ENCODE data around the gene LENG1.

Gene LENG1

DNA sequence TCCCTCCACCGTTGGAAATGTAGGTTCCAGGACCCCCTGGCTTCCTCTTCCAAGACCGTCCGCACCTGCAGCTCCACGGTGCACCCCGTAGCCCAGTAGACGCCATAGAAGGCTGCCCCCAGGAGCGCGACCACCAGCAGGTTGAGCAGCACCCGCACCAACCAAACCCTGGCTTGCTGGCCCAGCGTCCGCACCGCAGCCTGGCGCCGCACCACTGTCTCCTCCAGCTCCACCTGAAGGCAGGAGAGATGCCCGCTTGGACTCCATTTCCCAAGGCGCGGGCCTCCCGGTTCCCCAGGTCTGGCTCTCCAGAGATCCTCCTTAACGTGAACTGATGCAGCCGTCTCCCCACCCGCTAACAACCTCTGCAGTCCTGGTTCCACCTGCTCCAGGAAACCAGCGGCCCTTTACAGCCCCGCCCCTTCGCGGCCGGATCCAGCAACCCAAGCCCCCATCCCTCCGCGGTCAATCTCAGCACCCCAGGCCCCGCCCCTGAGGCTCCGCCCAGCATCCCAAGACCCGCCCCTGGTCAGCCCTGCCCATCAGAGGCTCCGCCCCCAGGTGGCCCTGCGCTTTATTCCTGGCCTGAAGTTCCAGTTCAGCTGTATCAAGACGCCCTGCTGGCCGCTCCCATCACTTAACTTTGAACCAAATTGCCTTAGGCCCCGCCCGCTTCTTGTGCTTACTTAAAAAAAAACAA lies 5.0 kb upstream of the LENG1 start:
- DNase-seq (ENCODE audit: low spot score), result peak; percentile 82

DNA sequence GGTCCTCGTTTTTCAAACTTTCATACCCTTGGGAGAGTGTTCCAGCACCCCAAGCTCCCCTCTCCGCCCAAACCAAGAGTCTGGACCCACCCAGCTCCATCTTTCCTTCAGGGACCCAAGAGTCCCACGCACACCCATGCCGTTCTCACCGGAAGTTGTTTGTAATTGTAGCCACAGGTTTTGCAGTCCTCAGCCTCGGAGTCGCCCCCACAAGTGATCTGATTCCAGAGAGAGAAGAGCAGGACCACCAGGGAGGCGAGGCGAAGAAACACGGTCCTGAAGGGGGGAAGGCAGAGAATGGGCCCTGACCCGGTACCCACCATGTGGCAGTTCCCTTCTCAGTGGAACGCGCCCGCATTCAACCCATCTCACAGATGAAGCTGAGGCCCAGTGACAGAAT lies 3.4 kb upstream of the LENG1 start:
- no peak for DNase-seq (ENCODE audit: low spot score)

DNA sequence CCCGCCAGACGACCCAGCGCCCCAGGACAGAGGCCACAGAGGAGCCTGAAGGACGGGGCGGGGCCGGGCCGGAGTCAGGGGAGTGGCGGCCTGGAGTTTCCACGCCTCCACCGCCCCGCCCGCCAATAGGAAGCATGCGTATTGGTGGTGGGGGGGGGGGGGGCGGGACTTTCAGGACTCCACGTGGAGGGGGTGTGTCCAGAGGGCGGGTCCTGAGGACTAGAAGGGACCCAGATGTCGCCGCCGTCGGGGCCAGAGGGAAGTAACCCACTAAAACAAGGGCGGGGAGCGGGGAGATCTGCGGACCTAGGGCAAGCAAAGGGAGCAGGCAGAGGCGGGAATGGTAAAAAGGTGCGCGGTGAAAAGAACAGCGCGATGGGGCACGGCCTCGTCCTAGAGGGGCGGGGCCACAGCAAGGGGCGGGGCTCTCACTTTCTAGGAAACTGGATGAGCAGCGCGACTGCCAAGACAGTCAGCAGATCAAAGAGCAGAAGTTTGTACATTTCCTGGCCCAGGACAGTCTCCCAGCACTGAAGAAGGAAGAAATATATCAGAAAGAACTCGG lies 2.8 kb upstream of the LENG1 start:
- peak; percentile 65 for DNase-seq (ENCODE audit: low spot score)

DNA sequence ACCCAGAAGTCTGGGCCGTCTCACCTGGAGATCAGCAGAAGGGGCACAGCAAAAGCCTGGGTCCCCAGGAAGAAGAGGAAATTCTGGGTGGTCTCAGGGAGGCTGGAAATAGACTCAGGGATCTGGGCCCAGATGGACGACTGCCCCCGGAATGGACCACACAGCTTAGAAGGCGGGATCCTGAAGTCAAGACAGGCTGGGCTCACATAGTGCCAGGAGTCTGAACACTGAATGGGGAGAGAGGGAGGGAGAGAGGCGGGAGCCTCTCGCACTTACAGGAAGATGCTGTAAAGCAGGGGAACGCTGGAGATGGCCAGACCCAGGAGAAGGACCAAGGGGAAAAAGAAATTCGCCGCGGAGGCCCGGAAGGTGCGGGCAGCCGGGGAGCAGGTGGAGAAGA lies 1.3 kb upstream of the LENG1 start:
- DNase-seq (ENCODE audit: low spot score), result no peak

DNA sequence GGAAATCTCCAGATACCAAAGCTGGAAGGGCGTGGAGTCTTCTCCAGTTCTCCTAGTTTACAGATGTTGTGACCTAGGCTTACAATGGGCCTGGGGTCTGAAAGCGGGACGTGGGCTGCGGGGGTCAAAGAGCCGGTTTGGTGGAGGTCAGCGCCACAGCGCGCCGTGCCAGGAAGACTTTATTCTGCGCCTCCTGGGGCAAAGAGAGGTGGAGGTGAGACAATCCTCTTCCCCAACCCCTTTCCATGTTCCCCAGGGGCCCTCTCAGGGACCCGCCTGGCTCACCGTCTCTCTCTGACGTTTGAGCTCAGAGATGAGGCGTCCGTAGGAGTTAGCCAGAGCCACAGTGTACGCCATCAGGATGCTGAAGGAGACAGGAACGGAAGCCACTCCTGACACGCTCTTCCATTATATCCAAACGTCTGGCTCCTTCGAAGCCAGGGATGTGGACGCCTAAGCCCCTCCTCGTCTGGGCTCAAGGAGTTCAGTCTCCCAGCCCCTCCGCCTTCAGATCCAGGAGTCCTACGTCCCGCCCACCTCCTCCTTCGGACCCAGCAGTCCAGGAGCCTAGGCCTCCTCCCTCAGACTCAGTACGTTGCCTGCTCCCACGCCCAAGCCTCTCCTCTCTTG lies 776 bp upstream of the LENG1 start:
- DNase-seq (ENCODE audit: low spot score), result no peak

DNA sequence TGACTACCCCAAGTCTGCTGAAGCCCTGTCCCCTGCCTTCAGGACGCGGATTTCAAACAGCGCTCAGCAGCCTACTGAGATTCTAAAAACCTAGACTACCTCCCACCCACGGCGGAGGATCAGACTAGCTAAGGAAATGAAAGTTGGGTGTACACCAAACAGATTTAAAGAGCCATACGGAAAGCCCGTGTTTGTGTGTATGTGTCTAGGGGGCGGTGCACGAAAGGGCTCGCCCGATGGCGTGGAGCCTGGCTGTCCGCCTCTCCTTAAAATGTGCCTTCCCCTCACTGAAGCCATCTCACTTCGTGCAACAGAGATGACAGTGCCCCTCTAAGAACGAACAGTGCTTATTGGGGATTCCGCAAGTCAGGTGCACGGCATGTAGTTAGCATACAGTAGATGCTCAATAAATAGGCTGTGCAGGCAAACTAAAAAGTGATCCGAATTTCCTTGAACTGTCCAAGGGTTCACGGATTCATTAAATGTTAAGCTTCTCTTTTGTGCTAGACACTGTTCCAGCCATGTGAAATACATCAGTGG lies 639 bp downstream of the LENG1 start:
- no peak for DNase-seq (ENCODE audit: low spot score)

DNA sequence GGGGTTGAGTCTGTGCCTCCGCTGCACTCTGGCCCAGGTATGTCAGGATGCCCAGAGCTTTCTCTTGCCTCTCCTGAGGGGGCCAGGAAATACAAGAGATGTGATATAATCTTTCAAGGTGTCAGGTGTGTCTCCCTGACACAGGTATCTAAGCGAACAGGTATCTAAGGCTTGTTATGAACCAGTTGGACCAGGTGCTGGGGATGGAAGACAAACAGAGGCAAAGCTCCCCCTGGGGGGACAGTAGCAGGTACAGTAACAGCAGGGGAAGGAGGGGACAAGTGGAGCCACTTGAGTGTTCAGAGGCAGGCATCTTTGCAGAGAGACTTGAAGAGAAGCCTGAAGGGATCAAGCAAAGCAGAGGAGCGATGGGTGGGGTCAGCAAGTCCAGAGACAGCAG lies 2.6 kb downstream of the LENG1 start:
- DNase-seq (ENCODE audit: low spot score), result no peak

DNA sequence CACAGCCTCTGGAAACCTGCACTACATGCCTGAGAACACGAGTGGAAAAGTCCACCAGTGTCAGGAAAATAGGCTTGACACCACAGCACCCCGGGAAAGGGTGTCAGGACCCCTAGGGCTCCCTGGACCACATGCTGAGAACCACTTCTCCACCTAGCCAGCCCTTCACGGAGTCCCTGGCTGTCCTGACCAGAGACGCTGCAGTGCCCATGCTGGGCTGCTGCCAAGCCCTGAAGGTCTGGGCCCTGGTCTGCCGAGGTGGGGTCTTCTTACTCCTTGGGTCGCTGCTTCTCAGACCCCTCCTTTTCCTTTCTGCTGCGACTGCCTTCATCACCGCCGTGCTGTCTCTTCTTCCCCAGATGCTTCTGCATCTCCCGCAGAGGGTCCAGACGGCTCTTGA lies 3.0 kb downstream of the LENG1 start:
- DNase-seq (ENCODE audit: low spot score), result no peak

DNA sequence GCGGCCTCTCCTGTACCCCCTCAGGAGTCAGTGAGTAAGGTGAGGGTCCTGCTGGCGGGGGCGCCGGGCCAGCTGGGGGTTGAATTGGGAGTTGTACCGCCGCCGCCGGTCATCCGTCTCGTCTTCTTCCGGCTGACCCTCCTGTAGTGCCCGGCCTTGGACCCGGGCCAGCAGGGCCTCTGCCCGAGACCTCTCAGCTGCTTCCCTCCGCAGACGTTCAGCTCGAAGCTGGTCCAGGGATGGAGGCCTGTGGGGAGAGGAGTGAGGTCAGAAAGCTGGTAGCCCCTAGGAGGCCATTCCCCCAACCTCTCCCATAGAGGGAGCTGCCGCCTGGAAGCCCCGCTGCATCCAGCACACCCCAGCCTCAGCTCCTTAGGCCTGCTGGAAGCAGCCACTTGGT lies 3.8 kb downstream of the LENG1 start:
- DNase-seq (ENCODE audit: low spot score), result no peak

DNA sequence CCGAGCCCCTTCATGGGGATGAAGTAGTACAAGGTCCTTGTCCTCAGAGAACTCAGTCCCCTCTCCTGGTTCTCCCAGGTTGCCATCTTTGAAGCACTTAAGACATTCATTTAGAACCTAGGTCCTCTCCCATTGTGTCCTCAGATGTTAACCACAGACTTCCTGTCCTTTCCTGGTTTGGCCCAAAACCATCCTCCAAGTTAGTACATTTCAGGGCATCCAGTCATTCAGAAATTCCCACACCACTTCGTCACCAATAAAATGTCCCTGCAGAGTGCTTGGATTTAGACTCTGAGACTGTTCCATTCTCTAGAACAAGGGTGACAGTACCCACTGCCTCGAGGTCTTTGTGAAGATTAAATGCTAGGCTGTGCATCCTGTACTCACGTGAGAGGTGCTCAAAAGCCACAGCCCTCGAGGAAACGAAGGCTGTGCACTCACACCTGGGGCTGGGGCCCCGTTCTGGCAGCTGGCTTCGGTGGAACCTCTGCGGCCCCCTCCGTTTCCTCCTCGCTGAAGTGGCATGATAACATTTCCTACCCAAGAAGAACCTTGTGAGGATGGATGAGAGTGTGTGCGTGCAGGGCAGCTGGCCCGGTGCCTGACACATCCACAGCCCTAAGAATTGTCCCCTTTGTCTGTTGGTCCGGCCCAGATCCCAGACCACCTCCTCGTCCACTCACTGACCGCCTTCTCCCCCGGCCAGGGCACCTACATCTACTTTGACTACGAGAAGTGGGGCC lies 4.7 kb downstream of the LENG1 start:
- DNase-seq (ENCODE audit: low spot score), result no peak

DNA sequence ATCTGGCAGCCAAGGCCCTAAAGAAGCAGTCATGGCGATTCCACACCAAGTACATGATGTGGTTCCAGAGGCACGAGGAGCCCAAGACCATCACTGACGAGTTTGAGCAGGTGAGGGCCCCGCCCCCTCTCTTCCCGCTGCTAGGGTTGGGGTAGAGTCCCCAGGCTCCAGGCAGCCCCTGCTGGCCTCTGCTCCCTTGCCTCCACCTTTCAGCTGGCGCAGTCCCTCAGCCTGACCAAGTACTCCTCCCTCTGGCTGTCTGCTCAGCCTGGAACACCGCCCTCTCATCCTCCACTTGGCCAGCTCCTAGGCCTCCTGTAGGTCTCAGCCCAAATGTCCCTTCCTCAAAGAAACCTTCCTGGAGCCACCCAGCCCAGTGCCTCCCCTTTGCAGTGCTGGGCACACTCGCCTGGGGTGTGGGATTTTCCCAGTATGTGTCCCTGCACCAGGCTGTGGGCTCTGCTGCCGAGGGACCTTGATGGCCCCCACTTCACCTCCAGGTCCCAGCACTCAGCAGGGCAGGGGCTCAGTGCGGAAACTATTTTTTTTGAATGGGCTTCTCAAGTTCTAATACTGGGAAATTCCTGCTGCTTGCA lies 5.7 kb downstream of the LENG1 start:
- no peak for DNase-seq (ENCODE audit: low spot score)

DNA sequence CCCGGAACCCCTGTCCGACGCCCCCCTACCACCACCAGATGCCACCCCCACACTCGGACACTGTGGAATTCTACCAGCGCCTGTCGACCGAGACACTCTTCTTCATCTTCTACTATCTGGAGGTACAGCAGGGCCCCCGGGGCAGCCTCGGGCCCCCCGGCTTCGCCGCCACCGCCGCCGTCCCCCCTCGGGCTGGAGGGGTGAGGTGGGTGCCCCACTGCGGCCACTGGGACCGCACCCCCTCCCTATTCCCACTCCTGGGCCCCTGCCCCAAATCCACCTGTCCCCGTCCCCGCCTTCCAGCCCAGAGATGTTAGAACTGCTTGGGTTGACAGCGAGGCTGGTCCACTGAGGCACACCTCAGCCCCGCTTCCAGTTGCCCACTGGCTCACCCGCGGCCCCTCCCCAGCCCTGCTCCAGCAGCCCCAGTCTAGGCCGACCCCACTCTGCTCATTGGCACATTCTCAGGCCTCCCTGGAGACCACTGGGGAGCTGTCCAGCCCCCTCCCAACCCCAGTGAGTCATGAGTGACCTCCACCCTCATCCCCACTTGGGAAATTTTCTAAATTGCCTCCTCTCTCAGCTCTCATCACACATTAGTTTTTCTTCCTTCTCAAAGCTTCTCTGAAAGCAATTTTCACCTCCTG lies 6.5 kb downstream of the LENG1 start:
- DNase-seq (ENCODE audit: low spot score), result no peak

DNA sequence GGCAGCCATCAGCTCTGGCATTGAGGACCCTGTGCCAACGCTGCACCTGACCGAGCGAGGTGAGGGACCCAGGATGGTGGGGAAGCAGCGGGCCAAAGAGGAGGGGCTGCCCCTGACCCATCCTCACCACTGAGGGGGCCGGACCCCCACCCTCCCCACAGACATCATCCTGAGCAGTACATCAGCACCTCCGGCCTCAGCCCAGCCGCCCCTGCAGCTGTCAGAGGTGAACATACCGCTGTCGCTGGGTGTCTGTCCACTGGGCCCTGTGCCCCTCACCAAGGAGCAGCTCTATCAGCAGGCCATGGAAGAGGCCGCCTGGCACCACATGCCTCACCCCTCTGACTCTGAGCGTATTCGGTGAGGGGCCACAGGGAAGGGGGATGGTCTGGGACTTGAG lies 7.3 kb downstream of the LENG1 start:
- no peak for DNase-seq (ENCODE audit: low spot score)

DNA sequence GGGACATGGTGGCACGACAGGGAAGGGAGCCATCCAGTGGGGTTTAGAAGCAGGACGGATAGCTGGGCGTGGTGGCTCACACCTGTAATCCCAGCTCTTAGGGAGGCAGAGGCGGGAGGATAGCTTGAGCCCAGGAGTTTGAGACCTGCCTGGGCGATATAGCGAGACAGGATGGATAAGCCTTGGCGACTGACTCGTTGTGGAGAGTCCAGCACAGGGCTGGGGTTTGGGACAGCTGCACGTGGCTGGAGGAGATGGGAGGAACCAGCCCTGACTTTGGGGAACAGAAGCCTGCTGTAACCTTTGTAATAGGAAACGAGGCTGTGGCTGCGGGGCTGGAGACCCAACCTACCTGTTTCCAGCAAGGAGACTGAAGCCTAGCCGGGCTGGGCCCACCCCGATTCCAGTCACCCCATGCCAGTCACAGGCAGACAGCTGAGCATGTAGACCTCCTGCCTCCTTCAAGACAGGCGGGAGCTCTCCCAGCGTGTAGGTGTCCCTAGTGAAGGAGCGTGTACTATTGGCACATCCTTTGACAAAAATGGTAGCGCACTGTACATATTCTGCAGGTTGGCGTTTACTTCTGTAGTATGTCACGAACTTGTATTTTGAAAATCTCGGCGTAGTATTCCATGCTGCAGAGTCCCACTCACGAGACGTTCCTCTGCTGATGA lies 8.0 kb downstream of the LENG1 start:
- no peak for DNase-seq (ENCODE audit: low spot score)

DNA sequence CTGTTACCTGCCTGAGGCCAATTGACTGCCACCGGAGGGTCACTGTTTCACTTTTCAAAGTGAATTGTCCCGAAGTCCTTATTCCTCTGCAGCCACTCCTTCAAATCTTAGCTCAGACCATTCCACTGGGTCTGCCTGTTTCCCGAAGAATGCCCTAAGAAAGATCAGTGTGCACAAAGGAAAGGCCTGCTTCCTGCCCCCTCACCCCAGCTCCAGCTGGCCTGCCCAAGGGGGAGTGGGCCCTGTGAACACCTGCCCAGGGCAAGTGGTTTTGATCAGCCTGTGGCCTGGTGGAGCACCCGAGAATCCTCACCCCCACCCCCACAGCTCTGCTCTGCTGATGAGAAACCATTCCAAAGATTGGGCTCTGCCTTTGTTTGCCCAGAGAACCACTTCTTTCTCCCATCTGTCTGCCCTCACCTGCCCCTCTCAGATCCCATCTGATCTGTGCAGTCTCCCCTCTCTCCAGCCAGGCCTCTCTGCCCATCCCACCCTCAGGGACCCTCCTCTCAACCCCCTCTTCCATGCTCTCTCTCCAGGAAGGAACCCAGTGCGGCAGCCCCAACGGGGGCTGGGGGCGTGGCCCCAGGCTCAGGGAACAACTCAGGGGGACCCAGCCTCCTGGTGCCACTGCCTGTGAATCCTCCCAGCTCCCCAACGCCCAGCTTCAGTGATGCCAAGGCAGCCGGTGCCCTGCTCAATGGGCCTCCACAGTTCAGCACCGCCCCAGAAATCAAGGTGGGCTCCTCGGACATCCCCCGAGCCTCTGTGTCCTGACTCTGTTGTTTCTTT lies 10.3 kb downstream of the LENG1 start:
- DNase-seq (ENCODE audit: low spot score), result no peak

DNA sequence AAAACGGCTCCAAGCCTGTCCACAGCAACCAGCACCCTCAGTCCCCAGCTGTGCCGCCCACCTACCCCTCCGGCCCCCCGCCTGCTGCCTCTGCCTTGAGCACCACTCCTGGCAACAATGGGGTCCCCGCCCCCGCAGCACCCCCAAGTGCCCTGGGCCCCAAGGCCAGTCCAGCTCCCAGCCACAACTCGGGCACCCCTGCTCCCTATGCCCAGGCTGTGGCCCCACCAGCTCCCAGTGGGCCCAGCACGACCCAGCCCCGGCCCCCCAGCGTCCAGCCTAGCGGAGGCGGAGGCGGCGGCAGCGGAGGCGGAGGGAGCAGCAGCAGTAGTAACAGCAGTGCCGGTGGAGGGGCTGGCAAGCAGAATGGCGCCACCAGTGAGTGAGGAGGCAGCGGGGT lies 11.4 kb downstream of the LENG1 start:
- no peak for DNase-seq (ENCODE audit: low spot score)

DNA sequence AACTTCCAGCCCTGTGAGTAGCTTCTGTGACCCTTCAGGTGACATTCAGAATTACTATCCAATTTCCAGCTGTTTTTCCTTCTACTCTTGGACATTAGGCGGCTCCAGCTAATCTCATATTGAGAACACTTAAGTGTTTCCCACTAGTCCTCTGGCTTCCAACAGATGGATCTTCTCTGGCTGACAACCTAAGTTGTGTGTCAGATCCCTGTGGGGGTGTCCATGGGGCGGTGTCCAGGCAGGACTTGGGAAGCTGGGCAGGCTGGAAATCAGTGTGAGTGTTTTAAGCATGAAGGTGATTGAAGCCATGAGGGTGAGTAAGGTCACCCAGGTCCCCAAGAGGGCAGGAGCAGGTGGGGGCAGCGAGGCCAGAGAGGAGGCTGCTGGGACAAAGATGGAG lies 11.8 kb downstream of the LENG1 start:
- no peak for DNase-seq (ENCODE audit: low spot score)

DNA sequence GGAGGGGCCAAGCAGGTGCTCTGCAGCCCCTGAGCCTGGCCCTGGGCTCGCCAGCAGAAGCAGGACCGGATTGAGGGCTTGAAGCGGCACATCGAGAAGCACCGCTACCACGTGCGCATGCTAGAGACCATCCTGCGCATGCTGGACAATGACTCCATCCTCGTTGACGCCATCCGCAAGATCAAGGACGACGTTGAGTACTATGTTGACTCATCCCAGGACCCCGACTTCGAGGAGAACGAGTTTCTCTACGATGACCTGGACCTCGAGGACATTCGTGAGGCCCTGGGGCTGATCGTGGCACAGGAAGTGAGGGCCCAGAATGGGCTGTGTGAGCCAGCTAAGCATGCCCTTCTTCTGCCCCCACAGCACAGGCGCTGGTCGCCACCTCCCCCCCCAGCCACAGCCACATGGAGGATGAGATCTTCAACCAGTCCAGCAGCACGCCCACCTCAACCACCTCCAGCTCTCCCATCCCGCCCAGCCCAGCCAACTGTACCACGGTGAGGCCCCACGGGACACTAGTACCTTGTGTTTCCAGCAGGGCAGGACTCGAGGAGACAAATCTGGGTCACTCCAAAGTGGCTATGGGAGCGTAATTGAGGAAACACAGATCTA lies 13.9 kb downstream of the LENG1 start:
- no peak for DNase-seq (ENCODE audit: low spot score)

DNA sequence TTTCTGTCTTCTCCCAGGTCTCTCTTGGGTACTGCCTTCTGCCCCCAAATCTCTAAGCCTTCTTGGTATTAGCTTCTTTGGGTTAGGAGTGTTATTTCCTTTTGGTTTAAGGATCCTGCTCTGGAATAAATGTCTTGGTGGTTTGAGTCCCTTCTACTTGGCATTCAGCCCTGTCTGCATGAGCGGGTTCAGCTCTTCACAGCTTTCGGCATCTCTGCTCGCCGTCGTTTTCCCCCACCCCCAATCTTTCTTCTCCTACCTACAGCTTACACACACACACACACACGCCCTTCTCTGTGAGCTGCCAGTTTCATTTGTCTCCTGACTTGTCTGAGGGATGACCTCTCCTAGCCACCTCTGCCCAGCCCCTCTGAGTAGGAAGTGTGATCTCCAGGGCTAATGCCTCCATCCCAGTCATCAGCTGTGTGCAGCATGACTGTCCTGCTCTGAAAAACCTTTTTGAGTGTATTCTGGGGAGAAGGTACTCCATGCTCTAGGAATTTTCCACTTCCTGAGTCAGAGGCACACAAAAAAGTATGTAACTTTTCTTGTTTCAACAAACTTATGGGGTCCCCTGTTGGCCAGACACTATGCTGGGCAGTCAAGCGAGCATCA lies 17.2 kb downstream of the LENG1 start:
- no peak for DNase-seq (ENCODE audit: low spot score)

DNA sequence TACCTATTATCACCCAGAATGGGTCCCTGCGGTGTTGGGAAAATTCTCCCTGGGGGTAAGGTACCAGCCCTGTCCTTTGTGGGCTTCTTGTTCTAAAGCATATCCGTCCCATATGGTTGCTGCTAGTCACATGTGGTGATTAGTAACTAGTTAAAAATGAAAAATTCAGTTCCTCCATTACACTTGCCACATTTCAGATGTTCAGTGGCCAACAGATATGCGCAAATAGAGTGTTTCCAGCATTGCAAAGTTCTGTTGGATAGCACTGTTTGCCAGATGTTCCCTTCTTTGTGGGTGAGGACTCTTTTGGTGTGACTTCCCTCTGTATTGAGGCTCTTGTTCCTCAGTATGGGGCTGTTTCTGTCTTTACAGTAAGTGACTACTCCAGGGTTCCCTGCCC lies 18.2 kb downstream of the LENG1 start:
- DNase-seq (ENCODE audit: low spot score), result no peak
